Measurements from ENCODE around the gene PPARG. TPM values are rescaled to one million over a fixed set of nuclear protein-coding genes. Genes with fewer than 3 reads are reported as not detected.
"Not testable (repeated sequence)": the region's sequence is repeated elsewhere in the genome, so short reads cannot be mapped to it uniquely, and the experiment has no call there.

The PPARG gene
- polyA plus RNA-seq, 1 donor = 2.8 TPM

GRCh38 chr3:12458901-12459300 is 170.0 kb downstream of the PPARG start:
- DNase-seq (ENCODE audit: low read depth) = no peak

GRCh38 chr3:12460127-12460526 is 171.3 kb downstream of the PPARG start:
- DNase-seq (ENCODE audit: low read depth) = no peak

GRCh38 chr3:12461097-12461649 is 172.3 kb downstream of the PPARG start:
- DNase-seq (ENCODE audit: low read depth) = no peak

- DNase-seq (ENCODE audit: low read depth) = no peak
These were observed 173.5 kb downstream of the PPARG start for GRCh38 chr3:12462159-12462947.

GRCh38 chr3:12463686-12464085 is 174.8 kb downstream of the PPARG start:
- DNase-seq (ENCODE audit: low read depth) = no peak

- no peak for DNase-seq (ENCODE audit: low read depth)
These were observed 175.3 kb downstream of the PPARG start for GRCh38 chr3:12464181-12464580.

- no peak for DNase-seq (ENCODE audit: low read depth)
These were observed 176.4 kb downstream of the PPARG start for GRCh38 chr3:12465151-12465835.

GRCh38 chr3:12465836-12466225 is 177.0 kb downstream of the PPARG start:
- DNase-seq (ENCODE audit: low read depth) = no peak

GRCh38 chr3:12467746-12468145 is 178.9 kb downstream of the PPARG start:
- no peak for DNase-seq (ENCODE audit: low read depth)

GRCh38 chr3:12468276-12468675 is 179.4 kb downstream of the PPARG start:
- no peak for DNase-seq (ENCODE audit: low read depth)

GRCh38 chr3:12468757-12469156 is 179.9 kb downstream of the PPARG start:
- no peak for DNase-seq (ENCODE audit: low read depth)

- DNase-seq (ENCODE audit: low read depth) = not testable (repeated sequence)
These were observed 180.4 kb downstream of the PPARG start for GRCh38 chr3:12469222-12469621.

- no peak for DNase-seq (ENCODE audit: low read depth)
These were observed 181.2 kb downstream of the PPARG start for GRCh38 chr3:12470111-12470510.

GRCh38 chr3:12470680-12471079 is 181.8 kb downstream of the PPARG start:
- no peak for DNase-seq (ENCODE audit: low read depth)

- DNase-seq (ENCODE audit: low read depth) = no peak
These were observed 182.4 kb downstream of the PPARG start for GRCh38 chr3:12471241-12471640.

GRCh38 chr3:12472000-12472610 is 183.2 kb downstream of the PPARG start:
- DNase-seq (ENCODE audit: low read depth) = no peak

- no peak for DNase-seq (ENCODE audit: low read depth)
These were observed 183.9 kb downstream of the PPARG start for GRCh38 chr3:12472796-12473195.

- DNase-seq (ENCODE audit: low read depth) = no peak
These were observed 184.6 kb downstream of the PPARG start for GRCh38 chr3:12473511-12473910.

- DNase-seq (ENCODE audit: low read depth) = no peak
These were observed 187.5 kb downstream of the PPARG start for GRCh38 chr3:12476238-12476897.

GRCh38 chr3:12477256-12477655 is 188.4 kb downstream of the PPARG start:
- no peak for DNase-seq (ENCODE audit: low read depth)

- no peak for DNase-seq (ENCODE audit: low read depth)
These were observed 189.5 kb downstream of the PPARG start for GRCh38 chr3:12478326-12478725.

- not testable (repeated sequence) for DNase-seq (ENCODE audit: low read depth)
These were observed 190.3 kb downstream of the PPARG start for GRCh38 chr3:12479198-12479597.
